Left cardiac atrium (tissue), 4 donors: ENCODE data around the gene KIAA1671. TPM values are rescaled to one million over a fixed set of nuclear protein-coding genes. Genes with fewer than 3 reads are reported as not detected.
"Not testable (repeated sequence)": the region's sequence is repeated elsewhere in the genome, so short reads cannot be mapped to it uniquely, and the experiment has no call there.

Experiments used
- ATAC-seq, 2 donors: fragments of 200-7000 bp; cut with Tn5 transposase; one replicate each; pipeline ENCODE4 v1.9.1; 2020; ENCODE audit warnings: mild to moderate bottlenecking in 2 of 2, moderate library complexity in 2 of 2
- DNase-seq: peaks from one replicate; pipeline ENCODE4 v3.0.0-alpha.2; 2020
- intact Hi-C, 2 donors: fragments of 100-400 bp; cut with DNase I; formaldehyde crosslinking; loops; one replicate each; pipeline versions ENCODE4 v1.14.1 to v1.15.1; 2022 to 2023
- total RNA-seq, 2 donors: library from RNA; stranded (reverse); fragmentation: NEBNext Ultra II Directional; extraction: Animal tissue kit (Norgen Biotek cat#: 25700); gene quantifications; one replicate each; pipeline ENCODE4 v1.2.1, GENCODE V29; 2021
- donor health status: DM: no; HTN: yes; CAD: no.
- donor health status: DM: no; HTN: yes; CAD: no; lungs with severe emphysema.
- donor health status: DM: yes; HTN: yes; CAD: no.
- donor health status: Dilated cardiomyopathy.

KIAA1671 gene
- total RNA-seq, 2 donors from 2014 or later = 18.2 to 20.7 TPM

DNA sequence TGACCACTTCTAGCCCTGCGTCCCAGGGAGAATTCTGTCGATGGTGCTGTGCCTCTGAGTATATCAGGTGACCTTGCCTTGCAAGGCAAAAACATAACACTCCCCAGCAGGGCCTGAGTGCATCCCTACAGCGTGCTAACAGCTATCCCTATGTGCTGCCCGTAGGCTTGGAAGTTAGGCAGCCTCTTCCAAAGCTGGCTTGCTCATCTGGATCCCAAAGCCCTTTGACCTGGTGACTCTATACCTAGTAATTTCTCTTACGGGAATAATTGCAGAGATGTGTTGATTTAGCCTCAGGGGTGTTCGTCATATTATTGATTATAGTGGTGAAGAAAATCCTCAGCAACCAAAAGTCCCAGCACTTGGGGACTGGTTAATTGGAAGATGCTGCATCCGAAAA, 214.6 kb downstream of the KIAA1671 start:
- no peak for DNase-seq
- ATAC-seq = no peak
- intact Hi-C loops = no loop called here

DNA sequence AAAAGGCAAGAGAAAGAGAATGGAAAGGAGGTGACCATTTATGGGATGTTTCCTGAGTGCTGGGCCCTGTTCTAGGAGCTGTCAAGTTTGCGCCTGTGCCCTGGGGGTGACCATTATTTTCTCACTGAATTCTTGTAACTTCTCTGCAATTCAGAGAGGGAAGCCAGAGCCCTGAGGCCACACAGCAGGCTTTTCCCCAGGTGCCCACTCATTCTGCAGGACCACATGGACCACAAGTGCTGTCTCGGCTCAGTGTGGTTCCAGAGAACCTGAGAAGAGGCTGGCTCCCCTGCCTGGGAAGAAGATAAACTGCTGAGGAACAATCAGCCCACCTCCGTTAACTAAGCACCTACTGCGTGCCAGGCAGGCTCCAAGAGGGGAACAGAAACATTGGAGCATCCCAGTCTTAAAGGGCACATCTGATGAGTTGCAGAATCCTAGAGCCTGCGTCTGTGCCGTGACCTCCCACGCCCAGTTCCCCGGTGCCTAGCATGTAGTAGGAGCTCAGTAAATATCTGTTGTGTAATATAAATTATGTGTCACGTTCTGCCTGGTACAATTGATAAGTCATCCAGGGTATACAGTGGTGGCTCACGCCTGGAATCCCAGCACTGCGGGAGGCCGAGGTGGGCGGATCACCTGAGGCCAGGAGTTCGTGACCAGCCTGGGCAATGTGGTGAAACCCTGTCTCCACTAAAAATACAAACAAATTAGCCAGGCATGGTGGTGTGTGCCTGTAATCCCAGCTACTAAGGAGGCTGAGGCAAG, 215.5 kb downstream of the KIAA1671 start:
- DNase-seq (no peak), ATAC-seq (no peak)
- intact Hi-C loops = no loop called here

DNA sequence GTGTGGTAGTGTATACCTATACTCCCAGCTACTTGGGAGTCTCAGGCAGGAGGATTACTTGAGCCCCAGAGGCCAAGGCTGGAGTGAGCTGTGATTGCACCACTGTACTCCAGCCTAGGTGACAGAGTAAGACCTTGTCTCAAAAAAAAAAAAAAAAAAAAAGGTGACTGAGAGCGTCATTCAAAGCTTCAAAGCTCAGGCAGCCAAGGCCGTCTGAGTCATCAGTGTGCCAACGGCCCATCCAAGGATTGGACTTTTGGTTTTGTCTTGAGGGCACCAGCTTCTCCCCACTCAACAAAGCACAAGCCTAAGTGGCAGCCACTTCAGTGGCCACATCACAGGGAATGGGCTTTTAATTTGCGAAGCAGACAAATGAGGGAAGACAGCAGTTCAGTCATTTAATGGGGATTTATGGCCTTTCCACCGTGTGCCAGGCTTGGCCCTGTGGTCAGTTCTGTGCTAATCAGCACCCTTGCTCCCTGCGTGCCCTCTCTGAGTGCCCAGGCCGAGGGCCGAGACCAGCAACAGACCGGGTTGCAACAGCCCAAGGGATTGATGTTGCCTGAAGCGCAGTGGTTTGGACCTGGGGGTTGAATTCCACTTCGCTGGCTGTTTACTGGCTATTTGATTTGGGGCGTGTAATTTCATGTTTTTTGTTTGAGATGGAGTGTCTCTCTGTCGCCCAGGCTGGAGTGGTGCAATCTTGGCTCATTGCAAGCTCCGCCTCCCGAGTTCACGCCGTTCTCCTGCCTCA, 216.9 kb downstream of the KIAA1671 start:
- no peak for DNase-seq
- ATAC-seq = no peak
- intact Hi-C loops = no loop called here

DNA sequence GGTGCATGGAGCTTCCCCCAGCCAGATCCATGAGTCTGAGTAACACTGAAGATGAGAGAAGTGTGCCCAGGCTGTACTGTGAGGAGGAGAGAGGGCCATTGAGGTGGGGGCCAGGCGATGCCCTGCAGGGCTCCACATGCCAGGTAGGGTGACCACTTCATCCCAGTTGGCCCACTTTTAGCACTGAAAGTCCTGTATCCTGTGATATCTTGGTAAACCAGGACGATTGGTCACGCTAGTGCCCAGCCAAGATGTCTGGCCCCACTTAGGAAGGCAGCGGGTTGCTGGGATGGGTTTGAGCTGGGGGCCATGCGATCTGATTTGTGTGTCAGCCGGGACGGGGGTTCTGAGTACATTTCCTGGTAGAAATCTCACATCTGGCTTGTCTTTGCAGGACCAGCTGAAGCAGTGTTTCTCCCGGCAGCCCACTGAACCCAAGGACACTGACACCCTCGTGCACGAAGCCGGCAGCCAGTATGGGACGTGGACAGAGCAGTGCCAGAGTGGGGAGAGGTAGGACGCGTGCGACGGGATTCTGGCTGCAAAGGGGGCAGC, 218.0 kb downstream of the KIAA1671 start:
- intact Hi-C loops = no loop called here
- ATAC-seq = no peak
- no peak for DNase-seq

DNA sequence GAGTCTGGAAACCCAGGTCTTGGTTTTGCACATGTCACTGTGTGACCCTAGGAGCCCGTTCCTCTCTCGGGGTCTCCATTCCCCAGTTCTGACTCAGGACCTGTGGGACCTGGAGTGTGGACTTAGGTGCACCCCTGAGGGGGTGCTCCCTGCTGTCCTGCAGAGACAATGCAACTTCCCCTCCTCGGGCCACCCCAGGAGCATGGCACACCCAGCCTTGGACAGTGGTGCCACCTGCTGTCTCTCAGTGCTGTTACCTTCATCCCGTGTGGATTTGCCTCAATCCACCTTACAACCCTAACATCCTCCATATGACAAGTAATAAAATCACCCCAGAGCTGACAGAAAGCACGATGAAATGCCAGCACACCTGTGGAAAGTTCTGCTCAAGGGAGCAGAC, 219.6 kb downstream of the KIAA1671 start:
- DNase-seq (no peak), ATAC-seq (peak; percentile 41 to 52)
- intact Hi-C loops = loop anchor here in 1 of 2 donors (2.0 kb wide), 2 partner anchors 61 to 91 kb away; no protein-coding TSS in a partner anchor

DNA sequence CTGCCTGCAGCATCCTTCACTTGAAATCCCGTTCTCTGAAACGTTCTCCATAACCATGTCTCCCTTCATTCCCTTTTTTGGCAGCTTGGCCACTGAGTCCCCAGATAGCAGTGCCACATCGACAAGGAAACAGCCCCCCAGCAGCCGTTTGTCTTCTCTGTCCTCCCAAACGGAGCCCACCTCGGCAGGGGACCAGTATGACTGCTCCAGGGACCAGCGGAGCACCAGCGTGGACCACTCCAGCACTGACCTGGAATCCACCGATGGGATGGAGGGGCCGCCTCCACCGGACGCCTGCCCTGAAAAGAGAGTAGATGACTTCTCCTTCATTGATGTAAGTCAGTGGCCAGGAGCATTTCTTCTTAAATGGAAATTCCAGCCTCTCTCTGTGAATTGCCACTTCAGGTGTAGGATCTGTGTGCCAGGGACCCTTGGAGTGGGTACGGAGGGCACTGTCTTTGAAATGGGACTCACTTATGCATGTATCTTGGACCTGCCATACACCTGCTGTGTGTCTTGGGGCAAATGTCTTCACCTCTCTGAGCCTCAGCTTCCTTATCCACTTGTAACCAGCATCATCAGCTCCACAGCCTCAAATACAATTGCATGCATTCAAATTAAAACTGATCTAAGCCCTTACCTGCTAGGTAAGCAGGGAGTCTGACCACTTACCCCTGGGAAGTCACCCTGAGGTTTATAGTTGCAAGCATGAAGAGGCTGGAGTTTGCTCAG, 221.8 kb downstream of the KIAA1671 start:
- intact Hi-C loops = no loop called here
- DNase-seq (no peak), ATAC-seq (no peak)

DNA sequence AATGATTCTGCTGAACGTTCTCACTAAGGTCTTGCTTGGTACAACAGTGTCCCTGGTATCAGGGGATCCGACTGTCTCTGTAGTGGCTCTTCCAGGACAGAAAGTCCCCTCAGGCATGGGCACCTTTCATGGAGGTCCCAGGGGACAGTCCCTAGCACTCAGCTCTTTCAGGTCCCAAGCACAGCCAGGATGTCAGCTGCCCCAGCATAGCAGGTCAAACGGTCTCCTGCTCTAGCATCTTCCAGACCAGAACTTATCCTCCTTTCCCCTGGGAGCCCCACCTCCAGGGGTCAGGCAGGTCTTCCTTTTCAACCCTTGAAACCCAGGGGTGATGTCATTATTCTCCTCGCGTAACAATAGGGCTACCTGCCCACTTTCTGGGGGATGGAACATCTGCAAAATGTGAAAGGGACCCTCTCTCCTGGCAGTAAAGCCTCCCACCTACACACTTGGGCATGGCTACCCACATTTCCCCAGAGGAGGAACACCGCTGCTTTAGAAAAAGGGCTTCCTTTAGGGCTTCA, 222.4 kb downstream of the KIAA1671 start:
- intact Hi-C loops = no loop called here
- DNase-seq = no peak
- no peak for ATAC-seq

DNA sequence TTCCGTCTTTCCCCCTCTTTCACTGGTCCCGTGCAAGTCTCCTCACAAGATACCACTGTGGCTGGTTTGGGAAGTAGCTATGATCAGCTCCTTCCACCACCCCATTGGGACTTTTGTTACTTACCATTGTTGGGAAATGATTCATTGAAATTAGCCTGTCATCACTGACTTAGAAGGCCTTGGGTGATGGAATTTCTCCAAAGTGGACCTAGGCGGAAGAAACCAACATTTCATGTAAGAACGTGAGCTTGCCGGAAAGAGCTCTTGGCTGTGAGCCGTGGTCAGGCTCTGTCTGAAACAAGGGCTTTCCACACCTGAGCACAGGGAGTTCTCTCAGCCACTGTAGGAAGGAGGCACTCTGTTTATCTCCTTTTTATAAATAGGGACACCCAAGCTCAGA, 223.7 kb downstream of the KIAA1671 start:
- ATAC-seq (no peak), DNase-seq (no peak)
- intact Hi-C loops = no loop called here

DNA sequence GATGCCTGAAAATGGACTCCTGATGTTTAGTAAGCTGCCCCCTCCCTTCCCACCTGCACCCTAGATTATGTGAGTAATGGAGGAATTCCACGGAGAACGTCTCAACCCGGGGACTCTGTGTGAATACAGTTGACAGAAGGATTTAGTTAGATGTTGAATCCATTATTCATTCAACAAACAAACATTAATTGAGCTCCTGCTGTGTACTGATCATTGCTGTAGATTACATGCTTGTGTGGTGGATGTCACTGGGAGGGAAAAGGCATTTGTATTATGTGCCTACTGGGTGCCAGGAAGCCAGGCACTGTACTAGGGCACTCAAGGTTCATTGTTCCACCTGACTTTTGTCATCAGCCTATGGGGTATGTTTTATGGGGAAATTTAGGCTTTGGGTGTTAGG, 224.3 kb downstream of the KIAA1671 start:
- ATAC-seq = no peak
- intact Hi-C loops = no loop called here
- DNase-seq = no peak

DNA sequence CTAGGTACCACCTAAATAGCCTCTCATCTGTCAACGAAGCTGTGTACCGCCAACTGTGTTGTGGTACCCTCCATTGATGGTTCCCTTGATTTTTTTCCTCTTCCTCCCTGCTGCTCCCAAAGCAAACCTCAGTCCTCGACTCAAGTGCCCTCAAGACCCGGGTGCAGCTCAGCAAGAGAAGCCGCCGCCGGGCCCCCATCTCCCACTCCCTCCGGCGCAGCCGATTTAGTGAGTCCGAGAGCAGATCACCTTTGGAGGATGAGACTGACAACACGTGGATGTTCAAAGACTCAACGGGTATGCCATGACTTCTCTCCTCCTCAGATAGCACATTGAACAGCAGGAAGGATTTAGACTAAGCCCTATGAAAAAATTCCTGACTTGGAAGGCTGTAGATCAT, 224.7 kb downstream of the KIAA1671 start:
- DNase-seq = no peak
- intact Hi-C loops = no loop called here
- no peak for ATAC-seq

DNA sequence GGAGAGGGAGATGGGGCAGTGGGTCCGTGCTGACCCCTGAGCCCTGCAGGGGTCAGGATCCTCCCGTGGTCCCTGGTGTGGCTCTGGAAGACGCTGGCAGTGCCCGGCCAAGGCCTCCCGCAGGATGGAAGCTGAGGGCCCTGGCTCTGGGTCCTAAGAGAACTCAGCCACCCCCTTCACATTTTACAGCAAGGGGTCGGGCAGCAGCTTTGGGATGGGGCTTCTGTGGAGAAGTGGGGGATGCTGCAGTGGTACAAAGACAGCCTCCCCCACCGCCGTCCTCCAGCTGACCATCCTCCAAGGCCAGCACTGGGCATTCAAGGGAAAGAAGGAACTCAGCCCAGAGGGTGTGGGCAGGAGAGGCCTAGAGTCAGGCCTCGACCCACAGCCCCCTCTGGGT, 225.4 kb downstream of the KIAA1671 start:
- ATAC-seq (no peak), DNase-seq (no peak)
- intact Hi-C loops = no loop called here

DNA sequence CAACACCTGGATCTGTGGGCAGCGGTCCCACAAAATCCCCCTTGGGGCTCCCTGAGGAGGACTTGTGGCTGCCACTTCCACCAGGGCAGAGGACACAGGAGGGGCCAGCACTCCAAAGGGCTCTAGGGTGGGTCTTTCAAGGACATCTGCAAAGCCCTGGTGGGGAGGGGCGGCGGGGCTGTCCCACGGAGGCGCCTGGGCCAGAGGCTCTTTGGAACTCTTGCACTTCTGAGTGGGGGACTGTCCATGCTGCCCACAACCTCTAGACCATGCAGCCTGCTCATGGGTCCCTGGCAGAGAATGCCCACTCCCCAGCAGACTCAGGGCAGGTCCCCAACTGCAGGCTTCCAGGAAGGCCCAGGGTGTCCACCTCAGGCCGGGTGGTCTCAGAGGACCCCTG, 225.8 kb downstream of the KIAA1671 start:
- intact Hi-C loops, DNase-seq: not testable (repeated sequence)
- ATAC-seq = peak in 1 of 2 donors; percentile 63

DNA sequence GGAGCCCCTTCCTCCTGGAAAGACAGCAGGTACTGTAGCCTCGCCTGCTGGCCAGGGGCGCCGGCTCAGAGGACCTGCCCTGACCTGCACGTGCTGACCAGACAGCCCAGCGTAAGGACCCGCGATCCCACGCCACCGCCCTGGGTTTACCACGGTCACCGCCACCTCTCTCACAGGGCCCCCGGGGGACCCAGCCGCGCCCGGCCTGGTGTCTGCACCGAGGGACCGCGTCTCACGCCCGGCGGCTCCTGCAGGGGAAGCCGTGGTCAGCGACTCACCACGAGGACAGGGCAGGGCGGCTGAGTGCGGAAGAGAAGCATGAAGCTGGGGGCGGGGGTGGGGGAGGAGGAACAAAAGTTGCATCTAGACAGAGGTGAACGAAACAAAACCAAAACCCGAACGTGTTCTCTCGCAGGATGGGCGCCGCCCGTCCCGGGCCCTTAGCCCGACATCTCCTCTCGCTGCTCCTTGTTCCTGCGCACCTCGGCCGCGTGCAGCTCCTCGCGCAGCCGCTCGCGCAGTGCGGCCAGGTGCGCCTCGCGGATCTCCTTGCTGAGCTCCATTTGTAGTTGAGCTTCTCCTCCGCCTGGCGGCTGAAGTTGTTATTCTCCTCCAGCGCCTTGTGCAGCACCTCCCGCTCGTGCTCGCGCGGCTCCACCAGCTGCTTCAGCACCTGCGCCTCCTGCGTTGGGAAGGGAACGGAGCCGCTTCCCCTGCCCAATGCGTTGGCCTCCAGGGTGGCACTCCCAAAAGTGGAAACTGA, 226.5 kb downstream of the KIAA1671 start:
- DNase-seq, intact Hi-C loops: not testable (repeated sequence)
- ATAC-seq = peak; percentile 39 to 63

DNA sequence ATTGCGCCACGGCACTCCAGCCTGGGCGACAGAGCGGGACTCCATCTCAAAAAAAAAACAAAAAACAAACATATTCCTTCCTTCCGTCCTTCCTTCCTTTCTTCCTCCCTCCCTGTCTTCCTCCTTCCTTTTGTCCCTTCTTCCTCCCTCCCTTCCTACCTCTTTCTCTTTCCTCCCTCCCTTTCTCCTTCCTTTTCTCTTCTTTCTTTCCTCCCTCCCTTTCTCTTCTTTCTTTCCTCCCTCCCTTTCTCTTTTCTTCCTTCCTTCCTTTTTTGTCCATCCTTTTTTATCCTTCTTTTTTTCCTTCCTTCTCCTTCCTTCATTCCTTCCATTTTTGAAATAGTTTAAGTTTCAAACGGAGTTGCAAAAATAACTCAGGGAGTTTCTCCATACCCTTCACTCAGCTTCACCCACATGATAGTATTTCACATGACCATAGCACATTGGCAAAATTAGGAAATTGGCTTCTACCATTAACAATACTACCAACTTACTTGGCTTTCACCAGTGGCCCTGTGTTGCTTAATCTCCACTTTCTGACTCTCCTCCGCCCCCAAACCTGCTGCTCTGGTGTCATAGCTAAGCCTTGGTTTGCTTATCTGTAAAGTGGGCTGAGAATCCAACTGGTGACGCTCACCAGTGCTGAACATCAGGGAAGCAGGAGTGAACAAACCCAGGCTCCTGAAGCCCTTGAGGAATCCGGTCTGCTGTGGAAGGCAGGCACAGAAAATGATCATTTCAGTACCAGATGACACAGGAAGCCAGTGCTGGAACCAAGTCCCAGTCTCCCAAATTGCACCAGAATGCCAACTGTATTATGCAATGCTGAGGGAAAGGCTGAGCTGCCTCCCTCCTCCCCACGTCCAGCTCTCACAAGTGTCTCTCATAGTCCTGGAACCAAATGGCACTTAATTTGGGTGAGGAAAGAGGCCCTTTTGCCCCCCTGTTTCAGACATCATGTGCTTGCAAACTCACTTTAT, 229.9 kb downstream of the KIAA1671 start:
- intact Hi-C loops = no loop called here
- peak in 1 of 2 donors; percentile 72 for ATAC-seq
- DNase-seq = no peak

DNA sequence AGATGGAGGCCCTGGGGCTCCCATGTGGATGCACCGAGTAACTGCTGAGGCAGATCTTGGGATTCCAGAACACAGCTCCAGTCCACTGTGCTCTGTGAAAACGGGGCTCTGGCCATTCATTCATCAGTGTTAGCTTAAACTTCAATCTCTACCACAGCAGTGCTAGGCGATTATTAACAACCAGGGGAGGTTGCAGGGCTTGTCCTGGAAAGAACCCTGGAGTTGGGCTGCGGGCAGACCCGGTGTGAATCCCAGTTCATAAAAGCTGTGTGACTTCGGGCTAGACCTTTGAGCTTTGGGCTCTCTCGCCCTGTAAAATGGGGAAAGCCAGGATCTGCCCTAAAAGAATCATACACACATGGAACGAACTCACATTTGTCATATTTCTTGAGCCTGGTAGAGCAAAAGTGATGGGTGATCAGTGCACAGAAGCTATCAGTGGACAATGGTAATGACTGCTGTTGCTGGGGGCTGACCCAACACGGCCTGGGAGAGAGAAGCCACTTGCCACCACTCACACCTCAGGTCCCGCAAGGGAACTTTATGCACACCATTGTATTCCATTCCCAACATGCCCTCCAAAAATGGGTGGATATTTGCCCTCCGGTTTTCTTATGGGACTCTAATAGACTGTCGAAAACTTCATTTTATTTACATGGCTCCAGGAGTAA, 231.6 kb downstream of the KIAA1671 start:
- intact Hi-C loops = no loop called here
- ATAC-seq (no peak), DNase-seq (no peak)

DNA sequence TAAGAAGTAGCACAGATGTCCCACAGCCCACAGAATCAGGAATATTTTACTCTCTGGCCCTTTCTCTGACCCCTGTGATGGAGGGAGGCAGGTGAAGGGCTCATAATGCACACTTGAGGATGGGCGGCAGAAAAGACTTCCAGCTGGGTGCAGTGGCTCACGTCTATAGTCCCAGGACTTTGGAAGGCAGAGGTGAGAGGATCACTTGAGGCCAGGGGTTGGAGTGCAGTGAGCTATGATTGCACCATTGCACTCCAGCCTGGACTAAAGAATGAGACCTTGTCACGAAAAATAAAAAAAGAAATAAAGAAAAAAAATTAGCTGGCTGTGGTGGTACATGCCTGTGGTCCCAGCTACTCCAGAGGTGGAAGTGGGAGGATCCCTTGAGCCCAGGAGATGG, 233.6 kb downstream of the KIAA1671 start:
- ATAC-seq = no peak
- DNase-seq = no peak
- intact Hi-C loops = no loop called here

DNA sequence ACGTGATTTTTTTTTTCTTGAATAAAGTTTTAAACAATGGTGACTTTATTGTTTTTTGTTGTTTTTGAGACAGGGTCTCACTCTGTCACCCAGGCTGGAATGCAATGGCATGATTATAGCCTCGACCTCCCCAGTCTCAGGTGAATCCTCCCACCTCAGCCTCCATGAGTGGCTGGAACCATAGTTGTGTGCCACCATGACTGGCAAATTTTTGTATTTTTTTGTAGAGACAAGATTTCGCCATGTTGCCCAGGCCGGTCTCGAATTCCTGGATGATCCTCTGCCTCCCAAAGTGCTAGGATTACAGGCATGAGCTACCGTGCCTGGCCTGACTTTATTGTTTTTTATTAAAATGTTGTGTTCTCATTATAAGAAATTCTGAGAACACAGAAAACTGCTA, 235.0 kb downstream of the KIAA1671 start:
- DNase-seq (no peak), ATAC-seq (no peak)
- intact Hi-C loops = no loop called here
